Measurements from ENCODE around the gene RUNX2.
"Not testable (repeated sequence)": the region's sequence is repeated elsewhere in the genome, so short reads cannot be mapped to it uniquely, and the experiment has no call there.

The RUNX2 gene

GRCh38 chr6:45555981-45556771, 228.0 kb downstream of the RUNX2 start:
- peak; percentile 67 to 72 for DNase-seq (ENCODE audit: low read depth in 2 of 2)

GRCh38 chr6:45556828-45557227, 228.7 kb downstream of the RUNX2 start:
- no peak for DNase-seq (ENCODE audit: low read depth in 2 of 2)

- no peak for DNase-seq (ENCODE audit: low read depth in 2 of 2)
Measured at GRCh38 chr6:45557454-45557853, 229.3 kb downstream of the RUNX2 start.

GRCh38 chr6:45558858-45559257, 230.7 kb downstream of the RUNX2 start:
- no peak for DNase-seq (ENCODE audit: low read depth in 2 of 2)

- DNase-seq (ENCODE audit: low read depth in 2 of 2), result not testable (repeated sequence)
Measured at GRCh38 chr6:45560321-45560820, 232.2 kb downstream of the RUNX2 start.

GRCh38 chr6:45562171-45562570, 234.0 kb downstream of the RUNX2 start:
- DNase-seq (ENCODE audit: low read depth in 2 of 2), result no peak

- DNase-seq (ENCODE audit: low read depth in 2 of 2), result peak in 1 of 2 experiments; percentile 22
Measured at GRCh38 chr6:45563041-45563440, 234.9 kb downstream of the RUNX2 start.

GRCh38 chr6:45563844-45564243, 235.7 kb downstream of the RUNX2 start:
- no peak for DNase-seq (ENCODE audit: low read depth in 2 of 2)

GRCh38 chr6:45566882-45567281, 238.8 kb downstream of the RUNX2 start:
- no peak for DNase-seq (ENCODE audit: low read depth in 2 of 2)

GRCh38 chr6:45567879-45568278, 239.7 kb downstream of the RUNX2 start:
- DNase-seq (ENCODE audit: low read depth in 2 of 2), result no peak

- DNase-seq (ENCODE audit: low read depth in 2 of 2), result no peak
Measured at GRCh38 chr6:45568626-45569025, 240.5 kb downstream of the RUNX2 start.

- no peak for DNase-seq (ENCODE audit: low read depth in 2 of 2)
Measured at GRCh38 chr6:45569210-45569945, 241.2 kb downstream of the RUNX2 start.

- no peak for DNase-seq (ENCODE audit: low read depth in 2 of 2)
Measured at GRCh38 chr6:45571159-45571558, 243.0 kb downstream of the RUNX2 start.

- no peak for DNase-seq (ENCODE audit: low read depth in 2 of 2)
Measured at GRCh38 chr6:45572833-45573232, 244.7 kb downstream of the RUNX2 start.

GRCh38 chr6:45574014-45574461, 245.9 kb downstream of the RUNX2 start:
- no peak for DNase-seq (ENCODE audit: low read depth in 2 of 2)

- no peak for DNase-seq (ENCODE audit: low read depth in 2 of 2)
Measured at GRCh38 chr6:45574885-45575284, 246.8 kb downstream of the RUNX2 start.

- no peak for DNase-seq (ENCODE audit: low read depth in 2 of 2)
Measured at GRCh38 chr6:45576648-45577624, 248.8 kb downstream of the RUNX2 start.

- DNase-seq (ENCODE audit: low read depth in 2 of 2), result no peak
Measured at GRCh38 chr6:45577836-45578504, 249.8 kb downstream of the RUNX2 start.

- no peak for DNase-seq (ENCODE audit: low read depth in 2 of 2)
Measured at GRCh38 chr6:45584127-45584526, 256.0 kb downstream of the RUNX2 start.

GRCh38 chr6:45586216-45587171, 258.4 kb downstream of the RUNX2 start:
- DNase-seq (ENCODE audit: low read depth in 2 of 2), result no peak
